COR-L47 (cell line): ENCODE measurements around the gene ADARB2.
"Not testable (repeated sequence)": the region's sequence is repeated elsewhere in the genome, so short reads cannot be mapped to it uniquely, and the experiment has no call there.

Experiments
- DNase-seq: peaks from one replicate; lab custom pipeline; 2025; lab: John Stamatoyannopoulos, UW

ADARB2 gene

GRCh38 chr10:1169981-1170866 lies 567.1 kb downstream of the ADARB2 start:
- DNase-seq = no peak

GRCh38 chr10:1169186-1169885 lies 568.0 kb downstream of the ADARB2 start:
- DNase-seq = no peak

GRCh38 chr10:1168763-1169162 lies 568.6 kb downstream of the ADARB2 start:
- no peak for DNase-seq

- DNase-seq = no peak
These were observed 570.5 kb downstream of the ADARB2 start for GRCh38 chr10:1166828-1167275.

GRCh38 chr10:1166101-1166827 lies 571.1 kb downstream of the ADARB2 start:
- no peak for DNase-seq

GRCh38 chr10:1163831-1164230 lies 573.5 kb downstream of the ADARB2 start:
- DNase-seq = no peak

- DNase-seq = no peak
These were observed 574.1 kb downstream of the ADARB2 start for GRCh38 chr10:1163204-1163660.

- no peak for DNase-seq
These were observed 574.7 kb downstream of the ADARB2 start for GRCh38 chr10:1162481-1163203.

GRCh38 chr10:1161315-1161673 lies 576.0 kb downstream of the ADARB2 start:
- DNase-seq = not testable (repeated sequence)

- DNase-seq = no peak
These were observed 576.6 kb downstream of the ADARB2 start for GRCh38 chr10:1160561-1161314.

GRCh38 chr10:1159131-1160061 lies 577.9 kb downstream of the ADARB2 start:
- no peak for DNase-seq

GRCh38 chr10:1158536-1158935 lies 578.8 kb downstream of the ADARB2 start:
- DNase-seq = not testable (repeated sequence)

GRCh38 chr10:1158066-1158465 lies 579.3 kb downstream of the ADARB2 start:
- no peak for DNase-seq

GRCh38 chr10:1157615-1157933 lies 579.8 kb downstream of the ADARB2 start:
- no peak for DNase-seq

- DNase-seq = no peak
These were observed 580.3 kb downstream of the ADARB2 start for GRCh38 chr10:1156921-1157614.

GRCh38 chr10:1156616-1156886 lies 580.8 kb downstream of the ADARB2 start:
- DNase-seq = no peak

GRCh38 chr10:1155791-1156615 lies 581.3 kb downstream of the ADARB2 start:
- no peak for DNase-seq

GRCh38 chr10:1154531-1155295 lies 582.6 kb downstream of the ADARB2 start:
- no peak for DNase-seq
